Measurements from ENCODE around the gene PSTK. TPM values are rescaled to one million over a fixed set of nuclear protein-coding genes. Genes with fewer than 3 reads are reported as not detected.

The PSTK gene
- not detected for total RNA-seq

DNA sequence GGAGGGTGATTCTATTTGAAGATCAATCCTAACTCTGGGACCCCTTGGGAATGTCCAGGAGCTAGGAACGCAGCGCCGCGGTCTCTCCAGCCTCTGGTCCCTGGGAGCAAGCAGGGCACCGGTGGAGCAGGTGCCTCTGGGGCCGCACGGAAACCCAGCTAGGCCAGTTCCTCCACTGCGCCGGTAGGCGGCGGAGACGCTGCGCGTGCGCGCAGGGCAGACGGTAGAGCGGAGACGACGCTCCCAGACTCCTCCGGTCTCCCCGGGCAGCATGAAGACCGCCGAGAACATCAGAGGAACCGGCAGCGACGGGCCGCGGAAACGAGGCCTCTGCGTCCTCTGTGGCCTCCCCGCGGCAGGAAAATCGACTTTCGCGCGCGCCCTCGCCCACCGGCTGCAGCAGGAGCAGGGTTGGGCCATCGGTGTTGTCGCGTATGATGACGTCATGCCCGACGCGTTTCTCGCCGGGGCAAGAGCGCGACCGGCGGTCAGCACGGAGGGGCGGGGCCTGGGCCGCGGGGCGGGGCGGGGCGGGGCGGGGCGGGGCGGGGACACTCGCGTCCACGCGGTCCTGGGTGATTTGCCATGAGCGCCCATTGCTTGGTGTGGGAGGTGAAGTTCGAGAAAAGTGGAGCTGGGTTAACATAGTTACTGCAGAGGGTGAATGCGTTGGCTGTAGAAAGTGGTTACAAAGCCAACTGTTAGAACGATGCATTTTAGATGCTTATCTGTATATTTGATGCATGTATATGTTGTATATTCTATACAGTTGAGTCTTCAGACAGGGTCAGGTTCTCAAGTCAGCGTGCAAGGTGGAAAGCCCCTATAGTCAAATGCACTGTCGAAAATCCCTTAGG lies at the start of gene PSTK:
TSS of gene PSTK (plus strand) at position 193 of the 857 bp plus-strand sequence. CDS start at position 272, 79 bp downstream.
- intact Hi-C loops (cut with DNase I) = loop anchor here (1.0 kb wide), 2 partner anchors 26 to 28 kb away; partner anchors contain the start of genes C10orf88 and IKZF5
- Histone ChIP-seq H3K9me3 (no peaks in the 10 kb centered on the region), H3K36me3 (no peaks in the 10 kb centered on the region), H3K27me3 (no peaks in the 10 kb centered on the region), H3K27ac (peak within 1 kb of the TSS; percentile 89 to 90), H3K4me1 (peaks cover 0 to 2% of the 10 kb centered on the region in 2 donors), H3K4me3 (peak within 1 kb of the TSS; percentile 75 to 88)
- TF ChIP-seq, protein P1, sequence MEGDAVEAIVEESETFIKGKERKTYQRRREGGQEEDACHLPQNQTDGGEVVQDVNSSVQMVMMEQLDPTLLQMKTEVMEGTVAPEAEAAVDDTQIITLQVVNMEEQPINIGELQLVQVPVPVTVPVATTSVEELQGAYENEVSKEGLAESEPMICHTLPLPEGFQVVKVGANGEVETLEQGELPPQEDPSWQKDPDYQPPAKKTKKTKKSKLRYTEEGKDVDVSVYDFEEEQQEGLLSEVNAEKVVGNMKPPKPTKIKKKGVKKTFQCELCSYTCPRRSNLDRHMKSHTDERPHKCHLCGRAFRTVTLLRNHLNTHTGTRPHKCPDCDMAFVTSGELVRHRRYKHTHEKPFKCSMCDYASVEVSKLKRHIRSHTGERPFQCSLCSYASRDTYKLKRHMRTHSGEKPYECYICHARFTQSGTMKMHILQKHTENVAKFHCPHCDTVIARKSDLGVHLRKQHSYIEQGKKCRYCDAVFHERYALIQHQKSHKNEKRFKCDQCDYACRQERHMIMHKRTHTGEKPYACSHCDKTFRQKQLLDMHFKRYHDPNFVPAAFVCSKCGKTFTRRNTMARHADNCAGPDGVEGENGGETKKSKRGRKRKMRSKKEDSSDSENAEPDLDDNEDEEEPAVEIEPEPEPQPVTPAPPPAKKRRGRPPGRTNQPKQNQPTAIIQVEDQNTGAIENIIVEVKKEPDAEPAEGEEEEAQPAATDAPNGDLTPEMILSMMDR (IDR thresholded peaks at IDR 0.05) = peak; percentile 95 to 98 (median 97)
- DNase-seq (ENCODE audit: low spot score in 2 of 2) = peak; percentile 31 to 92

DNA sequence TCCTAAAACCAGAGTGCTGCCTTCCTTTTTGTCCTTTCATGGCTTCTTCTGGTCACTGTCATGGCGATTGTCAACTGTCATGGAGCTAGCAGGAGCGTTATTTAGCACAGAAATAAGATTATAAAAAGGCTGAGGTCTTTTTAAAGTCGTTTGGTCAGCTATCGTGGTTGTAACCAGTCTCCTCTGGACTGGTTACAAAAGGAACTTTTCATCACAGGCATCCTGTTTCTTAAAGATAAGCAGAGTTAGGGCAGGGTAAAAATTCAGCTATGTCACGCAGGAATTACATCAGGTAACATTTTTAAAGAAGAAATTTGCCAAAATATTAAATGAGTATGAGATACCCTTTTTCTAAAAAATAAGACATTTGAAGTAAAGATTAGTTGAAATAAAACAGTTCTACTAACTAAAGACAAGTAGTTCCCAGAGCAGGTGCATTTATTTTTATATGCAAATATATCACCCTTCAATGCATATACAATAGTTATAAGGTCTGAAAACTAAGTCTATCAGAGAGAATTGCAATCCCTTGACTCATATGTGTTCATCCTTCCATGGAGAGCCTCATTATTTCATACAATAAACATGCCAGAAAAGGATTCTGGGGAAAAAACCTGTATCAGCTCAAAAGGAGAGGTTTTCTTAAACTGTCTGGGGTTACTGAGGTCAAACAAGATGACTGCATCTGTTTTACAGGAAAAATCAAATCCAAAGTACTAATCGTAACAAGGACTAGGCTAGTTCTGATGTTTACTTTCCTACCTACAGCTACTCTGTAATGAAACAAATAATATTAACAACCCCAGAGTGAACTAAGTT lies 48.9 kb upstream of the PSTK start:
- TF ChIP-seq, protein P1 (IDR thresholded peaks at IDR 0.05) = no peak
- Histone ChIP-seq H3K4me3 (no peak overlapping the region), H3K9me3 (no peaks in the 10 kb centered on the region), H3K36me3 (peaks cover 0 to 9% of the 10 kb centered on the region in 2 donors), H3K27ac (no peak overlapping the region), H3K27me3 (no peaks in the 10 kb centered on the region), H3K4me1 (no peaks in the 10 kb centered on the region)
- intact Hi-C loops (cut with DNase I) = no loop called here
- no peak for DNase-seq (ENCODE audit: low spot score in 2 of 2)

GRCh38 chr10:122939133-122939855 lies 40.9 kb upstream of the PSTK start:
- no peaks in the 10 kb centered on the region for H3K27me3 ChIP-seq
- intact Hi-C loops (cut with DNase I) = no loop called here
- TF ChIP-seq, protein P1 (IDR thresholded peaks at IDR 0.05) = no peak
- H3K4me3 ChIP-seq = no peak overlapping the region
- no peak overlapping the region for H3K27ac ChIP-seq
- H3K36me3 ChIP-seq = peaks cover 16 to 20% of the 10 kb centered on the region in 2 donors
- no peaks in the 10 kb centered on the region for H3K9me3 ChIP-seq
- H3K4me1 ChIP-seq = no peaks in the 10 kb centered on the region
- DNase-seq (ENCODE audit: low spot score in 2 of 2) = no peak

DNA sequence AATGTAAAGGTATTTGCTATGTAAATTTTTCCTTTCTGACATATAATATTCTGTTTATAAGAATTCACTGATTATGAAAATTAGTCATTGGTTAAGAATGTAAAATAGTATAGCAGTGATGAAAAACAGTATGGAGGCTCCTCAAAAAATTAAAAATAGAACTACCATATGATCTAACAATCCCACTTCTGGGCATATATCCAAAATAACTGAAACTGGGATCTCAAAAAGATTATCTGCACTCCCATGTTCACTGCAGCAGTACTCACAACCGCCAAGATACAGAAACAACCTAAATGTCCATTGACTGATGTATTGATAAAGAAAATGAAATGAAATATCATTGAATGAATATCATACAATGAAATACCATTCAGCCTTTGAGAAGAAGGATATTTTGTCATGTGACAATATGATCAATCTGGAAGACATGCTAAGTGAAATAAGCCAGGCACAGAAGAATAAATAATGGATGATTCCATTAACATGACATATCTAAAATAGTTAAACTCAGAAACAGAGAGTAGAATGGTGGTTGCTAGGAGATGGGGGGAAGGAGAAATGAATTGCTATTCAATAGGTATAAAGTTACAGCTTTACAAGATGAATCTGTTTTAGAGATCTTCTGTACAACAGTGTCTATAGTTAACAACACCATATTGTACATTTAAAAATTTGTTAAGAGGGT lies 40.2 kb upstream of the PSTK start:
- TF ChIP-seq, protein P1 (IDR thresholded peaks at IDR 0.05) = no peak
- no peaks in the 10 kb centered on the region for H3K27me3 ChIP-seq
- no peaks in the 10 kb centered on the region for H3K9me3 ChIP-seq
- peaks cover 17 to 20% of the 10 kb centered on the region in 2 donors for H3K36me3 ChIP-seq
- H3K4me1 ChIP-seq = no peaks in the 10 kb centered on the region
- intact Hi-C loops (cut with DNase I) = no loop called here
- H3K27ac ChIP-seq = no peak overlapping the region
- no peak for DNase-seq (ENCODE audit: low spot score in 2 of 2)
- H3K4me3 ChIP-seq = no peak overlapping the region

DNA sequence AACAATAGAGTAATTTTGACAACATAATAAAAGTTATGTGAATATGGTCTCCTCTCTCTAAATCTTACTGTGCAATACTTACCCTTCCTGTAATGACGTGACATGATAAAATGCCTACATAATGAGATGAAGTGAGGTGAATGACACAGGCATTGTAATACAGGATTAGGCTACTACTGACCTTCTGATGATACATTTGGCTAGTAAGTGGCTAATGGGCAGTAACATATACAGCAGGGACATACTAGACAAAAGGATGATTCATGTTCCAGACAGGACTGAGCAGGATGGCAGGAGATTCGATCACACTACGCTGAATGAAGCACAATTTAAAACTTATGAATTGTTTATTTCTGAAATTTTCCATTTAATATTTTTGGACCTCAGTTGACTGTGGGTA lies 30.9 kb upstream of the PSTK start:
- Histone ChIP-seq H3K27me3 (no peaks in the 10 kb centered on the region), H3K9me3 (no peaks in the 10 kb centered on the region), H3K4me1 (peaks cover 0 to 5% of the 10 kb centered on the region in 2 donors), H3K36me3 (peaks cover 11 to 29% of the 10 kb centered on the region in 2 donors), H3K4me3 (no peak overlapping the region), H3K27ac (no peak overlapping the region)
- TF ChIP-seq, protein P1 (IDR thresholded peaks at IDR 0.05) = no peak
- intact Hi-C loops (cut with DNase I) = no loop called here
- no peak for DNase-seq (ENCODE audit: low spot score in 2 of 2)

All from ascending aorta (tissue), 2 donors.